GM21390 (cell line): ENCODE measurements around the gene AMELX.

ENCODE experiments used
- ATAC-seq: cut with Tn5 transposase; IDR thresholded peaks from one replicate; pipeline ENCODE4 v1.9.1; 2021; ENCODE audit not compliant: unreplicated experiment

The AMELX gene

GRCh38 chrX:11305641-11306040, 12.4 kb downstream of the AMELX start:
- ATAC-seq: no peak

GRCh38 chrX:11309220-11309619, 16.0 kb downstream of the AMELX start:
- ATAC-seq: no peak

GRCh38 chrX:11311706-11312105, 18.5 kb downstream of the AMELX start:
- no peak for ATAC-seq

- ATAC-seq: no peak
Measured at GRCh38 chrX:11319806-11320520, 26.8 kb downstream of the AMELX start.

GRCh38 chrX:11321986-11322385, 28.8 kb downstream of the AMELX start:
- ATAC-seq: no peak

- no peak for ATAC-seq
Measured at GRCh38 chrX:11328134-11328533, 34.9 kb downstream of the AMELX start.

- no peak for ATAC-seq
Measured at GRCh38 chrX:11329021-11329420, 35.8 kb downstream of the AMELX start.

GRCh38 chrX:11331788-11332187, 38.6 kb downstream of the AMELX start:
- ATAC-seq: no peak

GRCh38 chrX:11334165-11334564, 41.0 kb downstream of the AMELX start:
- ATAC-seq: no peak

GRCh38 chrX:11336201-11336600, 43.0 kb downstream of the AMELX start:
- no peak for ATAC-seq

- ATAC-seq: no peak
Measured at GRCh38 chrX:11337292-11338009, 44.2 kb downstream of the AMELX start.

GRCh38 chrX:11341274-11342201, 48.3 kb downstream of the AMELX start:
- peak; percentile 83 for ATAC-seq

GRCh38 chrX:11342673-11343072, 49.5 kb downstream of the AMELX start:
- ATAC-seq: no peak

- no peak for ATAC-seq
Measured at GRCh38 chrX:11346121-11346682, 53.0 kb downstream of the AMELX start.

- no peak for ATAC-seq
Measured at GRCh38 chrX:11347300-11347699, 54.1 kb downstream of the AMELX start.

- ATAC-seq: no peak
Measured at GRCh38 chrX:11349020-11349419, 55.8 kb downstream of the AMELX start.

- no peak for ATAC-seq
Measured at GRCh38 chrX:11349661-11350337, 56.6 kb downstream of the AMELX start.
